ENCODE results near the gene PAPSS1. TPM values are rescaled to one million over a fixed set of nuclear protein-coding genes. Genes with fewer than 3 reads are reported as not detected.

Gene PAPSS1
- total and polyA plus RNA-seq, 10 donors: 22.7 to 73.8 (median 26.8) TPM

DNA sequence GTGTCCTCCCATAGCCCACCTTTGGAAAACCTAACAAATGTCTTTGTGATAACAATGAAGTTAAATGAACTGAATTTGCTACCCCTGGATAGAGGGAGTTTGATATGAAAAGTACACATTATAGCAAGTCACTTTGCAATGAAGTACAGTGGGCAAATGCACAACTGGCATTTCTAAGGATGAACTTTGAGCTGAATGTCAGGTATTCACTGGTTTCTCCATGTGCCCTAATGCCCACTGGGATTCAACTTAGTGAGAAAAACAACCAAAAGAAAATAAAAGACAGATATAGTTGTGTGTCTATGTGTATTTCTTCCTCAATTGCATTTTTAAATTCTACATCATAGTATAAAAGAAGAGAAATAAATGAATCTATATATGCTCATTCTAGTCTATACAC, 51.0 kb downstream of the PAPSS1 start:
- intact Hi-C loops (cut with DNase I; ENCODE audit: low total_unique reads): no loop called here
- TF ChIP-seq POLR2AphosphoS5 (IDR thresholded peaks at IDR 0.05) (no peak), POLR2A (IDR thresholded peaks at IDR 0.05) (no peak)
- TF ChIP-seq, protein P1, sequence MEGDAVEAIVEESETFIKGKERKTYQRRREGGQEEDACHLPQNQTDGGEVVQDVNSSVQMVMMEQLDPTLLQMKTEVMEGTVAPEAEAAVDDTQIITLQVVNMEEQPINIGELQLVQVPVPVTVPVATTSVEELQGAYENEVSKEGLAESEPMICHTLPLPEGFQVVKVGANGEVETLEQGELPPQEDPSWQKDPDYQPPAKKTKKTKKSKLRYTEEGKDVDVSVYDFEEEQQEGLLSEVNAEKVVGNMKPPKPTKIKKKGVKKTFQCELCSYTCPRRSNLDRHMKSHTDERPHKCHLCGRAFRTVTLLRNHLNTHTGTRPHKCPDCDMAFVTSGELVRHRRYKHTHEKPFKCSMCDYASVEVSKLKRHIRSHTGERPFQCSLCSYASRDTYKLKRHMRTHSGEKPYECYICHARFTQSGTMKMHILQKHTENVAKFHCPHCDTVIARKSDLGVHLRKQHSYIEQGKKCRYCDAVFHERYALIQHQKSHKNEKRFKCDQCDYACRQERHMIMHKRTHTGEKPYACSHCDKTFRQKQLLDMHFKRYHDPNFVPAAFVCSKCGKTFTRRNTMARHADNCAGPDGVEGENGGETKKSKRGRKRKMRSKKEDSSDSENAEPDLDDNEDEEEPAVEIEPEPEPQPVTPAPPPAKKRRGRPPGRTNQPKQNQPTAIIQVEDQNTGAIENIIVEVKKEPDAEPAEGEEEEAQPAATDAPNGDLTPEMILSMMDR (IDR thresholded peaks at IDR 0.05 in 8 of 11, conservative IDR thresholded peaks at IDR 0.05 in 3 of 11): no peak
- no peak overlapping the region for H3K4me3 ChIP-seq
- no peak overlapping the region for H3K27ac ChIP-seq
- DNase-seq: no peak
- peaks cover 0 to 59% (median 0%) of the 10 kb centered on the region in 6 donors for H3K36me3 ChIP-seq
- no peaks in the 10 kb centered on the region for H3K9me3 ChIP-seq
- no peaks in the 10 kb centered on the region for H3K4me1 ChIP-seq
- no peaks in the 10 kb centered on the region for H3K27me3 ChIP-seq (replicated peaks in 1 of 7)

DNA sequence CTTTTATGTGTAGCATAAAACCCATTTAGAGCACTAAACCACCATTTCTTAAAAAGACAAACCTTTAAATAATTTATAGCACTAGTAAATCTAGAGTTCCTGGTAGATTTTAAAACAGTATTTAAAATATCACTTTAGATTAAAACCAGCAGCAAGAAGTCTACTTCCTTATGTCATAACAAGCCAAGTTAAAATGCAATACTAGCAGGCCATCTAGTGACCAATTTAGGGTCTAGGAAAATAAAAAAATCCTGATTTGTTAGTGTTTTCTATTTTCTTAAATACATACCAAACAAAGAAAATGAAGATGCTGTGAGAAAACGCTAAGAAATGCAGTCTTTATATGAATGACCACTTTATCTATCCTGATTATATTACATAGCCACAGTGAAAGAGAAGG, 53.9 kb downstream of the PAPSS1 start:
- TF ChIP-seq POLR2A (IDR thresholded peaks at IDR 0.05) (no peak), POLR2AphosphoS5 (IDR thresholded peaks at IDR 0.05) (no peak)
- intact Hi-C loops (cut with DNase I; ENCODE audit: low total_unique reads): no loop called here
- Histone ChIP-seq H3K4me3 (no peak overlapping the region), H3K9me3 (no peaks in the 10 kb centered on the region), H3K36me3 (peaks cover 0 to 38% (median 0%) of the 10 kb centered on the region in 6 donors), H3K4me1 (no peaks in the 10 kb centered on the region), H3K27ac (no peak overlapping the region), H3K27me3 (replicated peaks in 1 of 7) (no peaks in the 10 kb centered on the region)
- WGBS, 5 donors: 51 to 85% (median 80%) methylated on average over 1 of the region's 1 CpG
- no peak for DNase-seq

DNA sequence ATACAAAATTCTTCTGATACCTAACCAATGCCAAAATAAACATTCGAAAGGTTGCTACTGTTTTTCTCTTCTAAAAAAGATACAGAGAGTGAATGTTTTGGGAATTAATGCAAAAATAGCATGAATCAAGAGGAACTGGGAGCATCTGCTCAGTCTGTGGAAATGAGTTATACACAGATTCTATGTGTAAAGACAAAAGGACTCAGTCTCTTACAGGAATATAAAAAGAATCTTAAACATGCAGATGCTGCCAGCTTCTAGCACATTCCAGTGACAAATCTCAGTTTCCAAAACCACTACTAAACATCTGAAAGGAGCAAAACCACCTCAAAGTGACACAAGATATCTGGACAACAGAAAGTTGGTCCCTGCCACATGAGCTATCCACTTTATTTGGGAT, 55.0 kb downstream of the PAPSS1 start:
- intact Hi-C loops (cut with DNase I; ENCODE audit: low total_unique reads): no loop called here
- DNase-seq: no peak
- H3K4me1 ChIP-seq: no peaks in the 10 kb centered on the region
- H3K27me3 ChIP-seq (replicated peaks in 1 of 7): no peaks in the 10 kb centered on the region
- H3K36me3 ChIP-seq: peaks cover 0 to 27% (median 0%) of the 10 kb centered on the region in 6 donors
- no peaks in the 10 kb centered on the region for H3K9me3 ChIP-seq
- no peak overlapping the region for H3K27ac ChIP-seq
- H3K4me3 ChIP-seq: no peak overlapping the region
- TF ChIP-seq POLR2AphosphoS5 (IDR thresholded peaks at IDR 0.05) (no peak), POLR2A (IDR thresholded peaks at IDR 0.05) (no peak)
- TF ChIP-seq, protein P1 (IDR thresholded peaks at IDR 0.05 in 8 of 11, conservative IDR thresholded peaks at IDR 0.05 in 3 of 11): no peak
- 81 to 98% (median 92%) methylated on average over 1 of the region's 1 CpG for WGBS, 5 donors

DNA sequence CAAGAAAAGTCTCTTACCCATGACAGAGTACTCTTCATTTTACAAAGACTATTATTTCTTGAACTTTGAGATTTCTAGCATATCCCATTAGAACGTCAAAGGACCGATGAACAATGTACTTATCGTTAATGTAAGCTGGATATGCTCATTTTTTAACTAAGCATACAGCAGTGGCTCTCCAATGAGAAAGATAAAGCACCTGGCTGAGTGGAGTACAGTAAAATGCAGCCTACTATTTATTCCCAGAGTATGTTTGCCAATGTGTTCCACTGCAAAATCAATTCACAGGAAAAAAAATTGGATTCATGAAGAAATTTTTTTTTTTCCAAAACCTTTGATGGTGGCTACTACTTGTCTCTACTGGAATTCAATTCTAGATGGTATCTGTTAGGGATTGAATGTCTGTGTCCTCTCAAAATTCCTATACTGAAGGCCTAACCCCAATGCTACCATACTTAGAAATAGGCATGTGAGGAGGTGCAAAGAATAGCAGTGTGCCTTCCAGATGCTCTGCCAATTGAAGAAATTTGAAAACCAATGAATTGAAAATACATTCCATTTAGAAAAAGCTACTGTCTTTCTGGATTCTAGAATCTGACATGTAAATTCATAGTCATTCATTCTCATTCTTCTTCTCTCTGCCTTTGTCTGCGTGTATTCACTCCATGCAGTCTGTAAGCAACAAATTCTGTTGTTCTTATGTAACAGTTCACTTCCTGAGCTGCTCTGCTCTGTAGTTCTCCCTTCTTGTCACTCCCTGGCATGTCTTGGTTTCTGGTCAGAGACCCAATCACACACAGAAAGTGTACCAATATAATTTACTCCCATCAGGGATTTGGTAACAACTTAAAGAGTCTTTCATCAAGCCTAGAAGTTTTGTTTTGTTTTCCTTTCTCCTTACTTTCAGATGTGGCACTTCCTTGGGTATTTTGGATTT, 61.4 kb downstream of the PAPSS1 start:
- Histone ChIP-seq H3K27ac (no peak overlapping the region), H3K9me3 (no peaks in the 10 kb centered on the region), H3K4me3 (no peak overlapping the region), H3K4me1 (peaks cover 0 to 10% (median 0%) of the 10 kb centered on the region in 6 donors), H3K27me3 (replicated peaks in 1 of 7) (no peaks in the 10 kb centered on the region), H3K36me3 (peaks cover 0 to 45% (median 10%) of the 10 kb centered on the region in 6 donors)
- no peak for DNase-seq
- WGBS, 5 donors: 77 to 89% (median 82%) methylated on average over 4 of the region's 4 CpGs
- intact Hi-C loops (cut with DNase I; ENCODE audit: low total_unique reads): no loop called here
- no peak for TF ChIP-seq POLR2AphosphoS5 (IDR thresholded peaks at IDR 0.05)
- TF ChIP-seq, protein P1 (IDR thresholded peaks at IDR 0.05 in 8 of 11, conservative IDR thresholded peaks at IDR 0.05 in 3 of 11): no peak
- TF ChIP-seq POLR2A (IDR thresholded peaks at IDR 0.05): no peak
